Spleen (tissue), 11 donors: ENCODE results near the gene ZGRF1. TPM values are rescaled to one million over a fixed set of nuclear protein-coding genes. Genes with fewer than 3 reads are reported as not detected.
A peak's percentile ranks its signal among the peaks of the same experiment; 100 is the strongest.
"Not testable (repeated sequence)": the region's sequence is repeated elsewhere in the genome, so short reads cannot be mapped to it uniquely, and the experiment has no call there.

Source experiments
- DNase-seq: peaks from one replicate; pipeline ENCODE4 v3.0.0-alpha.2; 2020
- H3K27ac ChIP-seq, 8 donors: fragments of 200-600 bp; sonication (generic) in 7 of 8; 1 replicate in 4 of 8; 2 replicates in 4 of 8; pipeline versions ENCODE4 v1.5.0 to v1.8.0; 2016 to 2021; ENCODE audit warnings: inconsistent platforms in 4 of 8, mild to moderate bottlenecking in 4 of 8, moderate library complexity in 1 of 8
- H3K27me3 ChIP-seq, 7 donors: fragments of 200-600 bp; sonication (generic) in 6 of 7; replicated peaks in 1 of 7; 1 replicate in 4 of 7; 2 replicates in 3 of 7; pipeline versions ENCODE4 v1.5.0 to v1.8.0; 2016 to 2021; ENCODE audit warnings: inconsistent platforms in 3 of 7, mild to moderate bottlenecking in 1 of 7
- H3K36me3 ChIP-seq, 6 donors: fragments of 200-600 bp; sonication (generic) in 5 of 6; 1 replicate in 4 of 6; 2 replicates in 2 of 6; pipeline versions ENCODE4 v1.5.0 to v1.8.0; 2016 to 2021; ENCODE audit warnings: inconsistent platforms in 2 of 6
- H3K4me1 ChIP-seq, 6 donors: fragments of 200-600 bp; sonication (generic) in 5 of 6; 1 replicate in 3 of 6; 2 replicates in 3 of 6; pipeline versions ENCODE4 v1.5.0 to v1.8.0; 2016 to 2021; ENCODE audit warnings: inconsistent platforms in 3 of 6
- H3K4me3 ChIP-seq, 8 donors: fragments of 200-600 bp; sonication (generic) in 7 of 8; 1 replicate in 4 of 8; 2 replicates in 4 of 8; pipeline versions ENCODE4 v1.5.0 to v1.8.0; 2016 to 2021; ENCODE audit warnings: inconsistent platforms in 4 of 8, mild to moderate bottlenecking in 4 of 8, moderate library complexity in 2 of 8
- H3K9me3 ChIP-seq, 8 donors: fragments of 200-600 bp; sonication (generic) in 7 of 8; 1 replicate in 4 of 8; 2 replicates in 4 of 8; pipeline versions ENCODE4 v1.5.0 to v1.8.0; 2016 to 2021; ENCODE audit warnings: inconsistent platforms in 4 of 8
- CTCF ChIP-seq, 11 experiments: fragments of 200-600 bp in 7 of 11; fragments of 450-650 bp in 4 of 11; sonication (generic) in 4 of 11; IDR thresholded peaks in 8 of 11; conservative IDR thresholded peaks in 3 of 11; 1 replicate in 7 of 11; 2 replicates in 4 of 11; pipeline versions ENCODE4 v1.4.0 to v1.8.0; 2016 to 2021; ENCODE audit warnings: antibody characterized with exemption in 11 of 11, inconsistent platforms in 4 of 11, mild to moderate bottlenecking in 1 of 11
- POLR2A ChIP-seq, 3 donors: fragments of 450-650 bp; IDR thresholded peaks; one replicate each; pipeline ENCODE4 v1.5.1; 2017; ENCODE audit warnings: antibody characterized with exemption in 3 of 3, mild to moderate bottlenecking in 1 of 3
- POLR2AphosphoS5 ChIP-seq, 3 donors: sonication (generic); formaldehyde crosslinking; IDR thresholded peaks; one replicate each; pipeline ENCODE4 v1.5.1; 2017; ENCODE audit warnings: antibody characterized with exemption in 3 of 3
- WGBS, 5 donors: extraction: QIAGEN DNeasy Blood & Tissue Kit in 3 of 5; methylation state at CpG; one replicate each; pipeline versions ENCODE4 v1.1.5 to v1.1.7; 2013 to 2018; 5-methylcytosine and 5-hydroxymethylcytosine counted together
- intact Hi-C: fragments of 100-400 bp; cut with DNase I; formaldehyde crosslinking; loops from one replicate; pipeline ENCODE4 v1.15.0; 2023; ENCODE audit warnings: low total_unique reads
- polyA plus RNA-seq, 3 donors: library from polyadenylated mRNA; stranded (reverse); fragments of 200-250 nt; gene quantifications; one replicate each; pipeline ENCODE4 v1.2.1, GENCODE V29; 2013
- total RNA-seq, 7 donors: library from RNA; depleted of rRNA in 3 of 7; stranded (reverse); fragments of >200 nt in 3 of 7; fragmentation: NEBNext Ultra II Directional in 4 of 7; extraction: Animal tissue kit (Norgen Biotek cat#: 25700) in 4 of 7; gene quantifications; one replicate each; pipeline versions ENCODE4 v1.1.0 to v1.2.1, GENCODE V29; 2016 to 2021
- donor health status: healthy with polysubstance abuse.
- donor health status: DM: no; HTN: no; CAD: no; lungs with moderate emphysema.
- donor health status: DM: no; HTN: no; CAD: no.
- donor health status: Bipolar disorder and iron deficiency.
- donor health status: healthy.
- donor health status: DM: no; HTN: no; CAD: no.
- donor health status: DM: yes; HTN: yes; CAD: no.

ZGRF1 gene
- total and polyA plus RNA-seq, 10 donors, result 4.4 to 20.8 (median 10.7) TPM

- Histone ChIP-seq H3K4me3 (no peak overlapping the region), H3K36me3 (peaks cover 10 to 96% (median 66%) of the 10 kb centered on the region in 6 donors), H3K27ac (no peak overlapping the region), H3K27me3 (no peaks in the 10 kb centered on the region), H3K4me1 (peaks cover 0 to 28% (median 20%) of the 10 kb centered on the region in 6 donors), H3K9me3 (no peaks in the 10 kb centered on the region)
- intact Hi-C loops, result no loop called here
- WGBS, 5 donors, result 82 to 91% (median 87%) methylated on average over 6 of the region's 6 CpGs
- no peak for DNase-seq
- TF ChIP-seq POLR2AphosphoS5 (IDR thresholded peaks at IDR 0.05) (no peak), CTCF (IDR thresholded peaks at IDR 0.05 in 8 of 11, conservative IDR thresholded peaks at IDR 0.05 in 3 of 11) (no peak), POLR2A (IDR thresholded peaks at IDR 0.05) (no peak)
These were observed 10.2 kb upstream of the ZGRF1 start for GRCh38 chr4:112646632-112647537.

- Histone ChIP-seq H3K4me3 (no peak overlapping the region), H3K9me3 (no peaks in the 10 kb centered on the region), H3K27me3 (no peaks in the 10 kb centered on the region), H3K36me3 (peaks cover 10 to 89% (median 59%) of the 10 kb centered on the region in 6 donors), H3K27ac (no peak overlapping the region), H3K4me1 (peaks cover 0 to 40% (median 26%) of the 10 kb centered on the region in 6 donors)
- DNase-seq, result no peak
- WGBS, 5 donors, result 90 to 92% (median 90%) methylated on average over 8 of the region's 8 CpGs
- intact Hi-C loops, result no loop called here
- TF ChIP-seq POLR2AphosphoS5 (IDR thresholded peaks at IDR 0.05) (no peak), CTCF (IDR thresholded peaks at IDR 0.05 in 8 of 11, conservative IDR thresholded peaks at IDR 0.05 in 3 of 11) (no peak), POLR2A (IDR thresholded peaks at IDR 0.05) (no peak)
These were observed 9.0 kb upstream of the ZGRF1 start for GRCh38 chr4:112645541-112646329.

GRCh38 chr4:112644595-112645535 lies 8.2 kb upstream of the ZGRF1 start:
- H3K4me3 ChIP-seq, result not testable (repeated sequence)

GRCh38 chr4:112642526-112642925 lies 5.8 kb upstream of the ZGRF1 start:
- Histone ChIP-seq H3K36me3 (peaks cover 7 to 82% (median 30%) of the 10 kb centered on the region in 6 donors), H3K9me3 (no peaks in the 10 kb centered on the region), H3K4me1 (peaks cover 14 to 72% (median 48%) of the 10 kb centered on the region in 6 donors), H3K27ac (peak overlapping the region in 3 of 8 donors; percentile 44 to 63 (median 61)), H3K4me3 (no peak overlapping the region), H3K27me3 (no peaks in the 10 kb centered on the region)
- TF ChIP-seq POLR2AphosphoS5 (IDR thresholded peaks at IDR 0.05), result no peak
- no peak for TF ChIP-seq POLR2A (IDR thresholded peaks at IDR 0.05)
- no peak for TF ChIP-seq CTCF (IDR thresholded peaks at IDR 0.05 in 8 of 11, conservative IDR thresholded peaks at IDR 0.05 in 3 of 11)
- WGBS, 5 donors, result 87 to 93% (median 90%) methylated on average over 2 of the region's 2 CpGs
- intact Hi-C loops, result no loop called here
- DNase-seq, result no peak

More at GRCh38 chr4:112644595-112645535, 8.2 kb upstream of the ZGRF1 start:
- Histone ChIP-seq H3K4me1 (peaks cover 0 to 49% (median 29%) of the 10 kb centered on the region in 6 donors), H3K36me3 (peaks cover 10 to 89% (median 50%) of the 10 kb centered on the region in 6 donors), H3K27ac (peak overlapping the region in 1 of 8 donors; percentile 63)
- intact Hi-C loops, H3K9me3 ChIP-seq, H3K27me3 ChIP-seq, DNase-seq: not testable (repeated sequence)
- WGBS, 5 donors, result 85 to 91% (median 89%) methylated on average over 10 of the region's 10 CpGs
